Measurements from ENCODE around the gene RIN2. TPM values are rescaled to one million over a fixed set of nuclear protein-coding genes. Genes with fewer than 3 reads are reported as not detected.

The RIN2 gene
- total RNA-seq, 1 experiment from 2014 or later = 46.2 TPM

DNA sequence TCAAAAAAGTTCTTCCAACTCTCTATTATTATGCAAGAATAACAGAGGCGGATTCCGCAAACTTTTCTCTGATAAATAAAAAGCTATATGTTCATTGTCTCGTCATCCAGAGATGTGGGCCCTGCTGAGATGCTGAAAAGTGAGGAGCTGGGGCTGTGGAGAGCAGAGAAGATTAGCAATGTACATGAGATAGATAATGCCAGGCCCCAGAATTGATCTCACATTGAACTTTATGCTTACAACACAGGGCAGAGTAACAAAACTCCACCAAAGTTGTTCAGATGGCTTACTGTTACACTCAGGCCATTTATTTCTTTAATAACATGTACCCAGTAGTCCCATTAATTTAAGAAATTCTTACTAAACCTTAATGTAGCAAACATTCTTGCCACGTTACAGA, 32.7 kb upstream of the RIN2 start:
- no peaks in the 10 kb centered on the region for H3K9me2 ChIP-seq (ENCODE audit: insufficient read depth)
- no TSS peak for BruUV-seq (replicated peaks)
- no peaks in the 10 kb centered on the region for H3K36me3 ChIP-seq (ENCODE audit: low read depth)
- POLR2A ChIA-PET (ENCODE audit: unreplicated experiment) = no interaction called here
- H3F3A ChIP-seq (ENCODE audit: insufficient read depth, low read depth) = no peaks in the 10 kb centered on the region
- no peak overlapping the region for H2AFZ ChIP-seq
- no peaks in the 10 kb centered on the region for H3K79me2 ChIP-seq (ENCODE audit: low read depth)
- H4K20me1 ChIP-seq (ENCODE audit: insufficient read depth) = no peaks in the 10 kb centered on the region
- CTCF ChIA-PET = no interaction called here
- H3K4me1 ChIP-seq (replicated peaks; ENCODE audit: insufficient read depth) = no peaks in the 10 kb centered on the region
- no peaks in the 10 kb centered on the region for H3K9me3 ChIP-seq (ENCODE audit: insufficient read depth, low read depth)
- no peak overlapping the region for H3K4me2 ChIP-seq
- H3K27ac ChIP-seq = no peak overlapping the region
- H3K27me3 ChIP-seq (ENCODE audit: insufficient read depth, low read depth) = no peaks in the 10 kb centered on the region
- no peak for DNase-seq
- no peak for TF ChIP-seq EZH2 (IDR thresholded peaks at IDR 0.05; ENCODE audit: low read depth)
- TF ChIP-seq, protein P1, sequence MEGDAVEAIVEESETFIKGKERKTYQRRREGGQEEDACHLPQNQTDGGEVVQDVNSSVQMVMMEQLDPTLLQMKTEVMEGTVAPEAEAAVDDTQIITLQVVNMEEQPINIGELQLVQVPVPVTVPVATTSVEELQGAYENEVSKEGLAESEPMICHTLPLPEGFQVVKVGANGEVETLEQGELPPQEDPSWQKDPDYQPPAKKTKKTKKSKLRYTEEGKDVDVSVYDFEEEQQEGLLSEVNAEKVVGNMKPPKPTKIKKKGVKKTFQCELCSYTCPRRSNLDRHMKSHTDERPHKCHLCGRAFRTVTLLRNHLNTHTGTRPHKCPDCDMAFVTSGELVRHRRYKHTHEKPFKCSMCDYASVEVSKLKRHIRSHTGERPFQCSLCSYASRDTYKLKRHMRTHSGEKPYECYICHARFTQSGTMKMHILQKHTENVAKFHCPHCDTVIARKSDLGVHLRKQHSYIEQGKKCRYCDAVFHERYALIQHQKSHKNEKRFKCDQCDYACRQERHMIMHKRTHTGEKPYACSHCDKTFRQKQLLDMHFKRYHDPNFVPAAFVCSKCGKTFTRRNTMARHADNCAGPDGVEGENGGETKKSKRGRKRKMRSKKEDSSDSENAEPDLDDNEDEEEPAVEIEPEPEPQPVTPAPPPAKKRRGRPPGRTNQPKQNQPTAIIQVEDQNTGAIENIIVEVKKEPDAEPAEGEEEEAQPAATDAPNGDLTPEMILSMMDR (conservative IDR thresholded peaks at IDR 0.05) = no peak
- H3K4me3 ChIP-seq = no peak overlapping the region
- intact Hi-C loops (cut with micrococcal nuclease; ENCODE audit: unreplicated experiment) = no loop called here

- TF ChIP-seq EZH2 (IDR thresholded peaks at IDR 0.05; ENCODE audit: low read depth) = no peak
- TF ChIP-seq, protein P1 (conservative IDR thresholded peaks at IDR 0.05) = no peak
- no TSS peak for BruUV-seq (replicated peaks)
- Histone ChIP-seq H2AFZ (no peak overlapping the region), H3K4me2 (no peak overlapping the region), H3F3A (ENCODE audit: insufficient read depth, low read depth) (no peaks in the 10 kb centered on the region), H3K9me3 (ENCODE audit: insufficient read depth, low read depth) (no peaks in the 10 kb centered on the region), H3K9me2 (ENCODE audit: insufficient read depth) (no peaks in the 10 kb centered on the region), H3K79me2 (ENCODE audit: low read depth) (no peaks in the 10 kb centered on the region), H4K20me1 (ENCODE audit: insufficient read depth) (no peaks in the 10 kb centered on the region), H3K36me3 (ENCODE audit: low read depth) (no peaks in the 10 kb centered on the region), H3K4me1 (replicated peaks; ENCODE audit: insufficient read depth) (no peaks in the 10 kb centered on the region), H3K27ac (no peak overlapping the region), H3K27me3 (ENCODE audit: insufficient read depth, low read depth) (no peaks in the 10 kb centered on the region), H3K4me3 (no peak overlapping the region)
- intact Hi-C loops (cut with micrococcal nuclease; ENCODE audit: unreplicated experiment) = no loop called here
- ChIA-PET CTCF (no interaction called here), POLR2A (ENCODE audit: unreplicated experiment) (no interaction called here)
- no peak for DNase-seq
These were observed 32.1 kb upstream of the RIN2 start for GRCh38 chr20:19725814-19726525.

DNA sequence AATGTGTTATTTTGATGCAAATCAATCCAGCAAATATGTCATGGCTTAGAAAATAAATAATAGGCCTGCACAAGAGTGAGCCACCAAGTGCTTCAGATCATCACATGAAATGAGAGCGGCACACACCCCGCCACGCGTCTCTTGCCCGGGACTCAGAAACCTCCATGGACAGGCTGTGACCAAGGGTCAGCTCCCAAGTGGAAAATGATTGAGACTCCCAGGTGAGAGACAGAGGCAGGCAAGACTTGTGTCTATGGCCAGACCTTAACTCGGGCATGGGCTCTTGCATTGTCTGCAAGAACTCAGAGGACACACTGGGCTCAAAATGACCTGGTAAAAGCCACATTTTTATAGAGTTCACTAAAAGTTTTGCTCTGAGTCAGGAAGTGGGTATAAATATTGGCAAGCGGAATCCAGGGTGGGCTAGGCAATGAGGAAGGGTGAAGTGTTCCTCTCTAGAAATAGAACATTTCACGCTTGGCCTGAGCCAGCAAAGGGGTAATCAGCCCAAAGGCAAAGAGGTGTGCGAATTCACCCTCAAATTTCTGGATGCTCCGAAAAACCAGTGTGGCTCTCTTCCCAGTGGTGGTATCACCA, 30.7 kb upstream of the RIN2 start:
- no TSS peak for BruUV-seq (replicated peaks)
- Histone ChIP-seq H3K4me3 (no peak overlapping the region), H3K79me2 (ENCODE audit: low read depth) (no peaks in the 10 kb centered on the region), H3K27ac (no peak overlapping the region), H3K9me3 (ENCODE audit: insufficient read depth, low read depth) (no peaks in the 10 kb centered on the region), H3K4me2 (no peak overlapping the region), H3K4me1 (replicated peaks; ENCODE audit: insufficient read depth) (no peaks in the 10 kb centered on the region), H4K20me1 (ENCODE audit: insufficient read depth) (no peaks in the 10 kb centered on the region), H2AFZ (no peak overlapping the region), H3K27me3 (ENCODE audit: insufficient read depth, low read depth) (no peaks in the 10 kb centered on the region), H3K36me3 (ENCODE audit: low read depth) (no peaks in the 10 kb centered on the region), H3K9me2 (ENCODE audit: insufficient read depth) (no peaks in the 10 kb centered on the region), H3F3A (ENCODE audit: insufficient read depth, low read depth) (no peaks in the 10 kb centered on the region)
- no peak for DNase-seq
- no peak for TF ChIP-seq EZH2 (IDR thresholded peaks at IDR 0.05; ENCODE audit: low read depth)
- TF ChIP-seq, protein P1 (conservative IDR thresholded peaks at IDR 0.05) = no peak
- ChIA-PET CTCF (no interaction called here), POLR2A (ENCODE audit: unreplicated experiment) (no interaction called here)
- intact Hi-C loops (cut with micrococcal nuclease; ENCODE audit: unreplicated experiment) = no loop called here
